Prostate gland (tissue), 2 donors: ENCODE data around the gene GFRAL. TPM values are rescaled to one million over a fixed set of nuclear protein-coding genes. Genes with fewer than 3 reads are reported as not detected.

Experiments used
- DNase-seq: peaks from one replicate; pipeline ENCODE4 v3.0.0-alpha.2; 2019; ENCODE audit warnings: low spot score
- H3K27ac ChIP-seq, 2 donors: fragments of 200-600 bp; sonication (generic); 2 replicates each; pipeline ENCODE4 v1.5.1; 2017 to 2019
- H3K27me3 ChIP-seq: fragments of 200-600 bp; sonication (generic); replicated peaks from 2 replicates; pipeline ENCODE4 v1.5.1; 2019; ENCODE audit not compliant: insufficient read depth
- H3K36me3 ChIP-seq, 2 donors: fragments of 200-600 bp; sonication (generic); 1 replicate in 1 of 2; 2 replicates in 1 of 2; pipeline versions ENCODE4 v1.5.1 to v1.8.1; 2017 to 2019
- H3K4me1 ChIP-seq: fragments of 200-600 bp; sonication (generic); replicated peaks from 2 replicates; pipeline ENCODE4 v1.5.1; 2019
- H3K4me3 ChIP-seq, 2 donors: fragments of 200-600 bp; sonication (generic); 2 replicates each; pipeline ENCODE4 v1.5.1; 2017 to 2019
- H3K9me3 ChIP-seq: fragments of 200-600 bp; sonication (generic); 2 replicates; pipeline ENCODE4 v1.5.1; 2017
- CTCF ChIP-seq, 4 experiments: fragments of 200-600 bp in 2 of 4; fragments of 450-650 bp in 2 of 4; sonication (generic) in 2 of 4; IDR thresholded peaks; 1 replicate in 3 of 4; 2 replicates in 1 of 4; pipeline ENCODE4 v1.5.1; 2016 to 2019; ENCODE audit warnings: antibody characterized with exemption in 4 of 4, mild to moderate bottlenecking in 2 of 4, moderate library complexity in 2 of 4
- POLR2A ChIP-seq: fragments of 450-650 bp; IDR thresholded peaks from one replicate; pipeline ENCODE4 v1.6.1; 2016; ENCODE audit warnings: antibody characterized with exemption, mild to moderate bottlenecking
- POLR2AphosphoS5 ChIP-seq: sonication (generic); formaldehyde crosslinking; IDR thresholded peaks from one replicate; pipeline ENCODE4 v1.6.1; 2017; ENCODE audit warnings: antibody characterized with exemption
- WGBS: methylation state at CpG from one replicate; pipeline ENCODE4 v1.1.5; 2018; 5-methylcytosine and 5-hydroxymethylcytosine counted together
- intact Hi-C: fragments of 100-400 bp; cut with DNase I; formaldehyde crosslinking; loops from one replicate; pipeline ENCODE4 v1.14.2; 2022
- total RNA-seq, 2 donors: library from RNA; depleted of rRNA; stranded (reverse); fragments of >200 nt; gene quantifications; one replicate each; pipeline ENCODE4 v1.1.0, GENCODE V29; 2016

The GFRAL gene
- total RNA-seq: not detected

GRCh38 chr6:55327169-55327568 lies at the start of gene GFRAL:
Gene GFRAL (plus strand): TSS chr6:55327469. CDS start chr6:55327555, 86 bp downstream.
- 82% methylated on average over 5 of the region's 5 CpGs for WGBS
- Histone ChIP-seq H3K9me3 (no peaks in the 10 kb centered on the region), H3K36me3 (no peaks in the 10 kb centered on the region), H3K27me3 (no peaks in the 10 kb centered on the region), H3K4me1 (no peaks in the 10 kb centered on the region), H3K27ac (no peak within 1 kb of the TSS), H3K4me3 (no peak within 1 kb of the TSS)
- no peak for DNase-seq
- no peak for TF ChIP-seq POLR2A
- TF ChIP-seq POLR2AphosphoS5: no peak
- no peak for TF ChIP-seq CTCF (IDR thresholded peaks at IDR 0.05)
- intact Hi-C loops: no loop called here

- no peak for DNase-seq
- Histone ChIP-seq H3K4me1 (no peaks in the 10 kb centered on the region), H3K36me3 (no peaks in the 10 kb centered on the region), H3K4me3 (no peak overlapping the region), H3K27ac (no peak overlapping the region), H3K27me3 (no peaks in the 10 kb centered on the region), H3K9me3 (no peaks in the 10 kb centered on the region)
- intact Hi-C loops: loop anchor here (5.0 to 10.0 kb wide), 4 partner anchors 170 to 1017 kb away; no protein-coding TSS in a partner anchor
- TF ChIP-seq POLR2AphosphoS5 (no peak), POLR2A (no peak), CTCF (IDR thresholded peaks at IDR 0.05) (no peak)
- WGBS: 92% methylated on average over 5 of the region's 5 CpGs
Measured at GRCh38 chr6:55277646-55278045, 49.6 kb upstream of the GFRAL start.

GRCh38 chr6:55281215-55281614 lies 46.1 kb upstream of the GFRAL start:
- WGBS: 79% methylated on average over 4 of the region's 4 CpGs
- H3K36me3 ChIP-seq: no peaks in the 10 kb centered on the region
- H3K9me3 ChIP-seq: no peaks in the 10 kb centered on the region
- intact Hi-C loops: no loop called here
- no peak for DNase-seq
- H3K4me1 ChIP-seq: no peaks in the 10 kb centered on the region
- H3K27me3 ChIP-seq: no peaks in the 10 kb centered on the region
- no peak overlapping the region for H3K27ac ChIP-seq
- H3K4me3 ChIP-seq: no peak overlapping the region
- TF ChIP-seq POLR2A: no peak
- no peak for TF ChIP-seq POLR2AphosphoS5
- no peak for TF ChIP-seq CTCF (IDR thresholded peaks at IDR 0.05)

GRCh38 chr6:55282115-55282514 lies 45.2 kb upstream of the GFRAL start:
- no peak for DNase-seq
- Histone ChIP-seq H3K27me3 (no peaks in the 10 kb centered on the region), H3K36me3 (no peaks in the 10 kb centered on the region), H3K9me3 (no peaks in the 10 kb centered on the region), H3K4me1 (no peaks in the 10 kb centered on the region), H3K4me3 (no peak overlapping the region), H3K27ac (no peak overlapping the region)
- intact Hi-C loops: no loop called here
- 92% methylated on average over 6 of the region's 6 CpGs for WGBS
- TF ChIP-seq POLR2A (no peak), CTCF (IDR thresholded peaks at IDR 0.05) (no peak), POLR2AphosphoS5 (no peak)

- H3K27ac ChIP-seq: no peak overlapping the region
- DNase-seq: no peak
- intact Hi-C loops: no loop called here
- H3K36me3 ChIP-seq: no peaks in the 10 kb centered on the region
- H3K4me3 ChIP-seq: no peak overlapping the region
- no peaks in the 10 kb centered on the region for H3K9me3 ChIP-seq
- WGBS: 76% methylated on average over 2 of the region's 2 CpGs
- TF ChIP-seq CTCF (IDR thresholded peaks at IDR 0.05): no peak
- no peak for TF ChIP-seq POLR2A
- no peak for TF ChIP-seq POLR2AphosphoS5
- H3K4me1 ChIP-seq: no peaks in the 10 kb centered on the region
- no peaks in the 10 kb centered on the region for H3K27me3 ChIP-seq
Measured at GRCh38 chr6:55286824-55287223, 40.4 kb upstream of the GFRAL start.
